Measurements from ENCODE around the gene NIBAN1. TPM values are rescaled to one million over a fixed set of nuclear protein-coding genes. Genes with fewer than 3 reads are reported as not detected.

The NIBAN1 gene
- total and polyA plus RNA-seq, 9 of the 15 experiments (the other 6 are each of a cell fraction or from before 2014, with no cell fraction given), result 1.5 to 26.6 (median 16.2) TPM

- TF ChIP-seq FOXK2 (conservative IDR thresholded peaks at IDR 0.05 in 1 of 2, IDR thresholded peaks at IDR 0.05 in 1 of 2; ENCODE audit: low read depth in 2 of 2), result peak in 1 of 2 experiments; percentile 56; a peak in 1 of 4 replicates
- no peak for TF ChIP-seq ZBED1 (IDR thresholded peaks at IDR 0.05)
- peak; percentile 39 for TF ChIP-seq ARID1B (IDR thresholded peaks at IDR 0.05)
These were observed 43.0 kb upstream of the NIBAN1 start (continued) for GRCh38 chr1:185017338-185017737.

GRCh38 chr1:185016880-185017279 lies 42.6 kb upstream of the NIBAN1 start:
- no peaks in the 10 kb centered on the region for H3K79me2 ChIP-seq (ENCODE audit: control insufficient read depth, insufficient read depth, low read length)
- H2AFZ ChIP-seq (ENCODE audit: low read depth, low read length), result peak overlapping the region; percentile 38; the same call in 1 of the 2 replicates
- no TSS peak for BruUV-seq (replicated peaks)
- no peaks in the 10 kb centered on the region for H3K27me3 ChIP-seq (ENCODE audit: control insufficient read depth in 2 of 2, insufficient read depth in 2 of 2, low read length in 2 of 2)
- H3K4me2 ChIP-seq (ENCODE audit: insufficient read depth, low read length), result peak overlapping the region; percentile 34
- 2% methylated on average over 2 of the region's 2 CpGs for WGBS (ENCODE audit: insufficient coverage, low coverage, missing lambda C conversion rate)
- peaks cover 0 to 25% of the 10 kb centered on the region in 2 experiments; a peak in 3 of 5 replicates for H3K4me1 ChIP-seq (replicated peaks in 1 of 2; ENCODE audit: control insufficient read depth in 2 of 2, insufficient read depth in 2 of 2, low read length in 2 of 2)
- H3K9ac ChIP-seq (ENCODE audit: insufficient read depth in 1 of 2, low read depth in 2 of 2, low read length in 2 of 2), result no peak overlapping the region
- H3K36me3 ChIP-seq (ENCODE audit: control insufficient read depth, insufficient read depth, low read length), result no peaks in the 10 kb centered on the region
- no peaks in the 10 kb centered on the region for H3K9me3 ChIP-seq (replicated peaks; ENCODE audit: control insufficient read depth, insufficient read depth, low read depth, low read length)
- in situ Hi-C loops (cut with MboI) (no loop called here), intact Hi-C loops (cut with micrococcal nuclease) (no loop called here)
- H3K4me3 ChIP-seq, result no peak overlapping the region
- CTCF ChIA-PET (ENCODE audit: low intra/inter-chr PET ratio), result no interaction called here
- peak overlapping the region; percentile 36; the same call in 1 of the 3 replicates for H3K27ac ChIP-seq (ENCODE audit: extremely low read depth, low read depth, low read length)
- H3K9me1 ChIP-seq (ENCODE audit: control insufficient read depth, insufficient read depth, low read length), result no peaks in the 10 kb centered on the region
- POLR2A ChIA-PET, result interaction anchor here (1.0 to 1.1 kb wide), 2 partner anchors 15 to 137 kb away, joined by 3 to 4 read pairs; no protein-coding TSS in a partner anchor
- peak in 1 of 4 experiments; percentile 32 for DNase-seq (ENCODE audit: extremely low read depth in 1 of 4, low spot score in 3 of 4)
- peak; percentile 52 for ATAC-seq
- H4K20me1 ChIP-seq (replicated peaks; ENCODE audit: control insufficient read depth, insufficient read depth, low read length), result no peaks in the 10 kb centered on the region
- FAIRE-seq, result no peak
- no peak for TF ChIP-seq PBX2 (CRISPR knock-in tag; IDR thresholded peaks at IDR 0.05; ENCODE audit: low read depth)
- TF ChIP-seq PBX2 (tag; conservative IDR thresholded peaks at IDR 0.05; ENCODE audit: low read depth), result 0 out of 2 replicates have a peak, but pooled peaks have one; percentile 19
- TF ChIP-seq ZNF77 (CRISPR knock-in tag; IDR thresholded peaks at IDR 0.05), result no peak
- peak; percentile 38 for TF ChIP-seq MEIS2 (IDR thresholded peaks at IDR 0.05; ENCODE audit: partially characterized antibody)
- 0 out of 2 replicates have a peak, but pooled peaks have one; percentile 11 for TF ChIP-seq MTA3 (IDR thresholded peaks at IDR 0.05; ENCODE audit: borderline replicate concordance)
- no peak for TF ChIP-seq ELF2 (CRISPR knock-in tag; IDR thresholded peaks at IDR 0.05)
- TF ChIP-seq, protein P1, sequence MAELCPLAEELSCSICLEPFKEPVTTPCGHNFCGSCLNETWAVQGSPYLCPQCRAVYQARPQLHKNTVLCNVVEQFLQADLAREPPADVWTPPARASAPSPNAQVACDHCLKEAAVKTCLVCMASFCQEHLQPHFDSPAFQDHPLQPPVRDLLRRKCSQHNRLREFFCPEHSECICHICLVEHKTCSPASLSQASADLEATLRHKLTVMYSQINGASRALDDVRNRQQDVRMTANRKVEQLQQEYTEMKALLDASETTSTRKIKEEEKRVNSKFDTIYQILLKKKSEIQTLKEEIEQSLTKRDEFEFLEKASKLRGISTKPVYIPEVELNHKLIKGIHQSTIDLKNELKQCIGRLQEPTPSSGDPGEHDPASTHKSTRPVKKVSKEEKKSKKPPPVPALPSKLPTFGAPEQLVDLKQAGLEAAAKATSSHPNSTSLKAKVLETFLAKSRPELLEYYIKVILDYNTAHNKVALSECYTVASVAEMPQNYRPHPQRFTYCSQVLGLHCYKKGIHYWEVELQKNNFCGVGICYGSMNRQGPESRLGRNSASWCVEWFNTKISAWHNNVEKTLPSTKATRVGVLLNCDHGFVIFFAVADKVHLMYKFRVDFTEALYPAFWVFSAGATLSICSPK (IDR thresholded peaks at IDR 0.05; ENCODE audit: borderline replicate concordance), result no peak
- no peak for TF ChIP-seq LARP7 (IDR thresholded peaks at IDR 0.05)
- TF ChIP-seq C11orf30 (IDR thresholded peaks at IDR 0.05; ENCODE audit: low read depth), result no peak
- no peak for TF ChIP-seq EP300 (IDR thresholded peaks at IDR 0.05; ENCODE audit: low read length)
- TF ChIP-seq ZNF589 (CRISPR knock-in tag; IDR thresholded peaks at IDR 0.05; ENCODE audit: low read depth), result no peak
- TF ChIP-seq PKNOX1 (IDR thresholded peaks at IDR 0.05), result peak; percentile 33; the same call in 1 of the 2 replicates
- TF ChIP-seq XRCC5 (IDR thresholded peaks at IDR 0.05; ENCODE audit: low read depth, low read length), result no peak

Measured in K562 (cell line).